Trophoblast cell (in vitro differentiated cells and primary cell): ENCODE results near the gene PGAP3.

Experiments used
- DNase-seq, 2 donors: peaks; one replicate each; pipeline ENCODE4 v3.0.0-alpha.2; 2016
- H2AFZ ChIP-seq: 2 replicates; pipeline ENCODE4 v1.6.1; 2013; ENCODE audit warnings: low read length, moderate library complexity, mild to moderate bottlenecking; ENCODE audit not compliant: insufficient read depth, poor library complexity
- H2AK5ac ChIP-seq: 2 replicates; pipeline ENCODE4 v1.6.1; 2013; ENCODE audit warnings: mild to moderate bottlenecking, low read length
- H2BK120ac ChIP-seq: 2 replicates; pipeline ENCODE4 v1.6.1; 2013; ENCODE audit warnings: low read length, mild to moderate bottlenecking, moderate library complexity; ENCODE audit not compliant: insufficient read depth, poor library complexity
- H2BK12ac ChIP-seq: 2 replicates; pipeline ENCODE4 v1.6.1; 2013; ENCODE audit warnings: mild to moderate bottlenecking, low read length, moderate library complexity
- H2BK5ac ChIP-seq: 2 replicates; pipeline ENCODE4 v1.6.1; 2013; ENCODE audit warnings: low read length, low read depth, moderate library complexity, mild to moderate bottlenecking; ENCODE audit not compliant: poor library complexity
- H3K14ac ChIP-seq: 2 replicates; pipeline ENCODE4 v1.6.1; 2013; ENCODE audit warnings: mild to moderate bottlenecking, low read length
- H3K18ac ChIP-seq: 2 replicates; pipeline ENCODE4 v1.6.1; 2013; ENCODE audit warnings: mild to moderate bottlenecking, low read length
- H3K23ac ChIP-seq: 2 replicates; pipeline ENCODE4 v1.6.1; 2013; ENCODE audit warnings: low read length
- H3K27ac ChIP-seq: 2 replicates; pipeline ENCODE4 v1.5.1; 2013; ENCODE audit warnings: low read depth, mild to moderate bottlenecking, inconsistent platforms, low read length, moderate library complexity
- H3K27me3 ChIP-seq: 2 replicates; pipeline ENCODE4 v1.6.1; 2013; ENCODE audit warnings: inconsistent platforms, mild to moderate bottlenecking, low read length, moderate library complexity; ENCODE audit not compliant: insufficient read depth
- H3K36me3 ChIP-seq, 2 experiments: 1 replicate in 1 of 2; 2 replicates in 1 of 2; pipeline ENCODE4 v1.6.1; 2013; ENCODE audit warnings: low read length in 2 of 2, mild to moderate bottlenecking in 2 of 2, moderate library complexity in 1 of 2; ENCODE audit not compliant: insufficient read depth in 2 of 2, control insufficient read depth in 1 of 2
- H3K4ac ChIP-seq: 2 replicates; pipeline ENCODE4 v1.6.1; 2013; ENCODE audit warnings: low read depth, mild to moderate bottlenecking, low read length, moderate library complexity
- H3K4me1 ChIP-seq, 2 experiments: 1 replicate in 1 of 2; 2 replicates in 1 of 2; pipeline ENCODE4 v1.6.1; 2013; ENCODE audit warnings: low read length in 2 of 2, mild to moderate bottlenecking in 2 of 2, moderate library complexity in 1 of 2; ENCODE audit not compliant: insufficient read depth in 2 of 2, control insufficient read depth in 1 of 2
- H3K4me2 ChIP-seq: 2 replicates; pipeline ENCODE4 v1.6.1; 2013; ENCODE audit warnings: inconsistent platforms, mild to moderate bottlenecking, low read length, moderate library complexity
- H3K4me3 ChIP-seq: 2 replicates; pipeline ENCODE4 v1.5.1; 2013; ENCODE audit warnings: mild to moderate bottlenecking, low read depth, low read length, inconsistent platforms
- H3K79me1 ChIP-seq: one replicate; pipeline ENCODE4 v1.6.1; 2013; ENCODE audit warnings: low read length
- H3K79me2 ChIP-seq: 2 replicates; pipeline ENCODE4 v1.6.1; 2013; ENCODE audit warnings: low read length, mild to moderate bottlenecking; ENCODE audit not compliant: control insufficient read depth, insufficient read depth, poor library complexity
- H3K9ac ChIP-seq: 2 replicates; pipeline ENCODE4 v1.6.1; 2013; ENCODE audit warnings: mild to moderate bottlenecking, low read length
- H3K9me3 ChIP-seq: 2 replicates; pipeline ENCODE4 v1.6.1; 2013; ENCODE audit warnings: low read depth, mild to moderate bottlenecking, control low read depth, inconsistent platforms, low read length; ENCODE audit not compliant: insufficient read depth
- H4K12ac ChIP-seq: 2 replicates; pipeline ENCODE4 v1.6.1; 2013; ENCODE audit warnings: low read depth, mild to moderate bottlenecking, low read length, moderate library complexity
- H4K8ac ChIP-seq: 2 replicates; pipeline ENCODE4 v1.6.1; 2013; ENCODE audit warnings: low read depth, mild to moderate bottlenecking, low read length, moderate library complexity
- H4K91ac ChIP-seq: one replicate; pipeline ENCODE4 v1.6.1; 2013; ENCODE audit warnings: low read depth, mild to moderate bottlenecking, low read length, moderate library complexity
- WGBS: extraction: QIAGEN DNeasy Blood & Tissue Kit; methylation state at CpG from one replicate; pipeline ENCODE4 v1.1.7; 2013; ENCODE audit warnings: missing lambda C conversion rate; ENCODE audit not compliant: insufficient read length, insufficient coverage; ENCODE audit errors: extremely low coverage; 5-methylcytosine and 5-hydroxymethylcytosine counted together

Gene PGAP3

DNA sequence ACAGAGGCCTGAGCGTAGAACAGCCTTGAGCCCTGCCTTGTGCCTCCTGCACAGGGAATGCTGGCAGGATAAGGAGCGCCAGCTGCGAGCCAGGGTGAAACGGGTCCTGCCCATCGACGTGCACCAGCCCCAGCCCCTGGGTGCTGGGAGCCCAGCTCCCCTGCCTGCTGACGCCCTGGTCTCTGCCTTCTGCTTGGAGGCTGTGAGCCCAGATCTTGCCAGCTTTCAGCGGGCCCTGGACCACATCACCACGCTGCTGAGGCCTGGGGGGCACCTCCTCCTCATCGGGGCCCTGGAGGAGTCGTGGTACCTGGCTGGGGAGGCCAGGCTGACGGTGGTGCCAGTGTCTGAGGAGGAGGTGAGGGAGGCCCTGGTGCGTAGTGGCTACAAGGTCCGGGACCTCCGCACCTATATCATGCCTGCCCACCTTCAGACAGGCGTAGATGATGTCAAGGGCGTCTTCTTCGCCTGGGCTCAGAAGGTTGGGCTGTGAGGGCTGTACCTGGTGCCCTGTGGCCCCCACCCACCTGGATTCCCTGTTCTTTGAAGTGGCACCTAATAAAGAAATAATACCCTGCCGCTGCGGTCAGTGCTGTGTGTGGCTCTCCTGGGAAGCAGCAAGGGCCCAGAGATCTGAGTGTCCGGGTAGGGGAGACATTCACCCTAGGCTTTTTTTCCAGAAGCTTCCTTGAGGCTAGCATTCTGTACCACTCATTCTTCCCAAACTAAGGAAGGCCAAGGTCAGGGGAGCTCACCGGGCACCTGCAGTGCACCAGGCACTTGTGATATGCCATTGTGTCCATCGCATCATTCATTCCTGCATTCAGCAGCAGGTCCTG, 17.7 kb downstream of the PGAP3 start:
- no peak overlapping the region for H4K8ac ChIP-seq
- H3K14ac ChIP-seq = no peak overlapping the region

GRCh38 chr17:39667945-39668924, 19.6 kb downstream of the PGAP3 start, which contains the start of gene PNMT:
Gene PNMT (plus strand): TSS chr17:39668453. CDS start chr17:39668476, 23 bp downstream.
- H3K23ac ChIP-seq = no peak within 1 kb of the TSS
- H2BK5ac ChIP-seq = no peak within 1 kb of the TSS
- no peak within 1 kb of the TSS for H4K8ac ChIP-seq
- H3K36me3 ChIP-seq = no peaks in the 10 kb centered on the region
- H3K4me3 ChIP-seq = peak within 1 kb of the TSS; percentile 34
- no peaks in the 10 kb centered on the region for H3K9me3 ChIP-seq
- H2BK12ac ChIP-seq = no peak within 1 kb of the TSS
- no peak within 1 kb of the TSS for H4K91ac ChIP-seq
- no peak within 1 kb of the TSS for H2BK120ac ChIP-seq
- H3K18ac ChIP-seq = no peak within 1 kb of the TSS
- H3K14ac ChIP-seq = no peak within 1 kb of the TSS
- H3K4me2 ChIP-seq = peak within 1 kb of the TSS; percentile 75
- WGBS = no CpG with 5 or more reads among the region's 85 CpGs
- H2AFZ ChIP-seq = no peak within 1 kb of the TSS
- no peak within 1 kb of the TSS for H3K27ac ChIP-seq
- no peak within 1 kb of the TSS for H4K12ac ChIP-seq
- H3K9ac ChIP-seq = no peak within 1 kb of the TSS
- no peaks in the 10 kb centered on the region for H3K79me1 ChIP-seq
- H3K79me2 ChIP-seq = no peaks in the 10 kb centered on the region
- H3K27me3 ChIP-seq = peaks cover 21% of the 10 kb centered on the region
- DNase-seq = peak; percentile 73 to 86
- H3K4me1 ChIP-seq = peaks cover 11 to 14% of the 10 kb centered on the region in 2 experiments
- no peak within 1 kb of the TSS for H2AK5ac ChIP-seq
- H3K4ac ChIP-seq = no peak within 1 kb of the TSS

More for the DNA sequence above, 17.7 kb downstream of the PGAP3 start:
- Histone ChIP-seq H3K9ac (no peak overlapping the region), H3K4me2 (no peak overlapping the region), H2AK5ac (no peak overlapping the region), H4K91ac (no peak overlapping the region), H2BK12ac (no peak overlapping the region), H3K79me2 (no peaks in the 10 kb centered on the region), H2BK120ac (no peak overlapping the region), H3K4me1 (peaks cover 13% of the 10 kb centered on the region in 2 experiments), H3K27ac (no peak overlapping the region), H3K9me3 (no peaks in the 10 kb centered on the region), H4K12ac (no peak overlapping the region), H2AFZ (no peak overlapping the region), H3K23ac (no peak overlapping the region), H3K4me3 (no peak overlapping the region), H3K27me3 (peaks cover 21% of the 10 kb centered on the region), H3K36me3 (no peaks in the 10 kb centered on the region), H3K18ac (no peak overlapping the region), H3K79me1 (peaks cover 3% of the 10 kb centered on the region), H3K4ac (no peak overlapping the region), H2BK5ac (no peak overlapping the region)
- no CpG with 5 or more reads among the region's 23 CpGs for WGBS
- no peak for DNase-seq

GRCh38 chr17:39667262-39667944, 20.5 kb downstream of the PGAP3 start:
- no peak overlapping the region for H2BK12ac ChIP-seq
- no peak overlapping the region for H4K12ac ChIP-seq
- H3K36me3 ChIP-seq = peaks cover under 1 to 5% of the 10 kb centered on the region in 2 experiments
- no peaks in the 10 kb centered on the region for H3K9me3 ChIP-seq
- H3K4me1 ChIP-seq = peaks cover 11 to 14% of the 10 kb centered on the region in 2 experiments
- WGBS = no CpG with 5 or more reads among the region's 49 CpGs
- H3K79me2 ChIP-seq = no peaks in the 10 kb centered on the region
- no peak overlapping the region for H3K9ac ChIP-seq
- no peak overlapping the region for H4K91ac ChIP-seq
- H4K8ac ChIP-seq = no peak overlapping the region
- H3K18ac ChIP-seq = no peak overlapping the region
- H2AFZ ChIP-seq = no peak overlapping the region
- no peak overlapping the region for H3K27ac ChIP-seq
- no peak overlapping the region for H3K14ac ChIP-seq
- no peak overlapping the region for H2BK120ac ChIP-seq
- no peak overlapping the region for H3K4me3 ChIP-seq
- H3K4me2 ChIP-seq = peak overlapping the region; percentile 75
- no peak overlapping the region for H3K4ac ChIP-seq
- DNase-seq = peak in 1 of 2 donors; percentile 24
- peaks cover 21% of the 10 kb centered on the region for H3K27me3 ChIP-seq
- no peaks in the 10 kb centered on the region for H3K79me1 ChIP-seq
- no peak overlapping the region for H2AK5ac ChIP-seq
- H2BK5ac ChIP-seq = no peak overlapping the region
- no peak overlapping the region for H3K23ac ChIP-seq
